Parathyroid adenoma (tissue), 2 donors: Measurements from ENCODE around the gene ZFR2.

ENCODE experiments used
- H2AFZ ChIP-seq: fragments of 300-600 bp; sonication (generic); one replicate; pipeline ENCODE4 v1.7.0; 2017; ENCODE audit warnings: antibody characterized with exemption, mild to moderate bottlenecking
- H3K27ac ChIP-seq: fragments of 300-600 bp; sonication (generic); one replicate; pipeline ENCODE4 v1.7.0; 2017
- H3K27me3 ChIP-seq: fragments of 300-600 bp; sonication (generic); one replicate; pipeline ENCODE4 v1.7.0; 2017; ENCODE audit warnings: low read length; ENCODE audit not compliant: control insufficient read depth, insufficient read depth
- H3K36me3 ChIP-seq: fragments of 300-600 bp; sonication (generic); one replicate; pipeline ENCODE4 v1.7.0; 2017; ENCODE audit warnings: low read length; ENCODE audit not compliant: control insufficient read depth, insufficient read depth
- H3K4me1 ChIP-seq: fragments of 300-600 bp; sonication (generic); one replicate; pipeline ENCODE4 v1.7.0; 2017; ENCODE audit warnings: control low read depth
- H3K4me2 ChIP-seq: fragments of 300-600 bp; sonication (generic); one replicate; pipeline ENCODE4 v1.7.0; 2017; ENCODE audit warnings: low read length
- H3K4me3 ChIP-seq: fragments of 300-600 bp; sonication (generic); one replicate; pipeline ENCODE4 v1.7.0; 2017; ENCODE audit warnings: low read depth, low read length
- H3K79me2 ChIP-seq: fragments of 300-600 bp; sonication (generic); one replicate; pipeline ENCODE4 v1.7.0; 2017; ENCODE audit warnings: control low read depth
- H3K9ac ChIP-seq: fragments of 300-600 bp; sonication (generic); one replicate; pipeline ENCODE4 v1.7.0; 2017; ENCODE audit warnings: mild to moderate bottlenecking
- H3K9me3 ChIP-seq: fragments of 300-600 bp; sonication (generic); one replicate; pipeline ENCODE4 v1.7.0; 2017; ENCODE audit warnings: low read length; ENCODE audit not compliant: control insufficient read depth
- TF ChIP-seq, protein P1 (sequence below): fragments of 300-600 bp; sonication (generic); IDR thresholded peaks from one replicate; pipeline ENCODE4 v1.7.0; 2017; ENCODE audit warnings: antibody characterized with exemption, mild to moderate bottlenecking
- donor health status: primary hyperparathyroidism.

Gene ZFR2

DNA sequence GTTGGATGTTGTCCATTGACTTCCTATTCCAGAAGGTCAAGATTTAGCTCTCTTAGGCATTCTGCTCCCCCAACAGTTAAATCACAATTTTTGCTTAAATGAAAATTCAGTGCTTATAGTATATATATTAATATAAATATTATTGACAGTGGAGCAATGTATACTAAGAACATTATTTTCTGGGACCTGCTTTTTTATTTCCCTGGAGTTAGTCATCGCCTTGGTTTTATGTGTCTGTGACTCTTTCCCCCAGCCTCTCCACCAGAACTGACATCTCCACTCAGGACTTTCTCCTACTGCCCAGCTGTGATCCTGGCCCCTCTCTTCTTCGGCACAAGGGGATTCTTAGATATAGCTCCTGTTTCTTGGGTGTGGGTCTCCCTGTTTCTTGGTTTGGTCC, 72.5 kb downstream of the ZFR2 start:
- no peak overlapping the region for H3K4me3 ChIP-seq
- no peaks in the 10 kb centered on the region for H3K79me2 ChIP-seq
- no peak overlapping the region for H3K4me2 ChIP-seq
- TF ChIP-seq, protein P1, sequence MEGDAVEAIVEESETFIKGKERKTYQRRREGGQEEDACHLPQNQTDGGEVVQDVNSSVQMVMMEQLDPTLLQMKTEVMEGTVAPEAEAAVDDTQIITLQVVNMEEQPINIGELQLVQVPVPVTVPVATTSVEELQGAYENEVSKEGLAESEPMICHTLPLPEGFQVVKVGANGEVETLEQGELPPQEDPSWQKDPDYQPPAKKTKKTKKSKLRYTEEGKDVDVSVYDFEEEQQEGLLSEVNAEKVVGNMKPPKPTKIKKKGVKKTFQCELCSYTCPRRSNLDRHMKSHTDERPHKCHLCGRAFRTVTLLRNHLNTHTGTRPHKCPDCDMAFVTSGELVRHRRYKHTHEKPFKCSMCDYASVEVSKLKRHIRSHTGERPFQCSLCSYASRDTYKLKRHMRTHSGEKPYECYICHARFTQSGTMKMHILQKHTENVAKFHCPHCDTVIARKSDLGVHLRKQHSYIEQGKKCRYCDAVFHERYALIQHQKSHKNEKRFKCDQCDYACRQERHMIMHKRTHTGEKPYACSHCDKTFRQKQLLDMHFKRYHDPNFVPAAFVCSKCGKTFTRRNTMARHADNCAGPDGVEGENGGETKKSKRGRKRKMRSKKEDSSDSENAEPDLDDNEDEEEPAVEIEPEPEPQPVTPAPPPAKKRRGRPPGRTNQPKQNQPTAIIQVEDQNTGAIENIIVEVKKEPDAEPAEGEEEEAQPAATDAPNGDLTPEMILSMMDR = no peak
- H3K36me3 ChIP-seq = no peaks in the 10 kb centered on the region
- H3K27me3 ChIP-seq = no peaks in the 10 kb centered on the region
- H3K9me3 ChIP-seq = no peaks in the 10 kb centered on the region
- H3K27ac ChIP-seq = no peak overlapping the region
- H3K9ac ChIP-seq = no peak overlapping the region
- H3K4me1 ChIP-seq = no peaks in the 10 kb centered on the region
- no peak overlapping the region for H2AFZ ChIP-seq

DNA sequence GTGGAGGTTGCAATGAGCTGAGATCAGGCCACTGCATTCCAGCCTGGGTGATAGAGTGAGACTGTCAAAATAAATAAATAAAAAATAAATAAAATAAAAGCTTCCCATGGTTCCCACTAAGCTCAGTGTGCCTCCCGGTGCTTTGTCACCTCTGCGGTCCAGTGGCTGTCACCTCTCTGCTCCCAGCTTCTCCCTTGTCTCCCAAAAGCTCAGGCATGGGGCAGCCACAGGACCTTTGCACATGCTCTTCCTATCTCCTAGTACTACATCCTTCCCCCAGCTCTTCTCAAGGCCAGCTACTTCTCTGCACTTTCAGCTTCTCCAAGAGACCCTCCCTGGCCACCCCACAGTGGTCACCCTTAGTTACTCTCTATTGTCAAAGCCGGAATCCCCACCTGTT, 75.0 kb downstream of the ZFR2 start:
- TF ChIP-seq, protein P1 = no peak
- Histone ChIP-seq H3K4me1 (no peaks in the 10 kb centered on the region), H3K79me2 (no peaks in the 10 kb centered on the region), H3K27me3 (no peaks in the 10 kb centered on the region), H3K36me3 (no peaks in the 10 kb centered on the region), H3K4me3 (no peak overlapping the region), H3K9me3 (no peaks in the 10 kb centered on the region), H3K4me2 (no peak overlapping the region), H3K27ac (no peak overlapping the region), H2AFZ (no peak overlapping the region), H3K9ac (no peak overlapping the region)

DNA sequence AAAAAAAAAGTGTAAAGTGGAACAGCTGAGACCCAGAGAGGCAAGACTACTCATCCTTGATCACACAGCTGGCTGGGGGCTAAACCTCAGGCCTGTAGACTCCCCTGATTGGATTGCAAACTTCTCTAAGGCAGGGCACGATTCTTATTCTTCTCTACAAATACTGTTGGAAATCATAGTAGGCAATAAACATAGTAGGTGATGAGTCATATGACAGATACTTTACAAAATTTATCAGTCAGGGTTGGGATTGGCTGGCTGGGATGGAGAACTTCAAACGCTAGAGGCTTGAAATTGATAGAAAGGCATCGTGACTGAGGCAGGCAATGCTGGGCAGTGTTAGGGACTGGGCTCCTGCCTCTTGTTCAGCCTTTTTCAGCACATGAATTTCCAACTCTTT, 76.7 kb downstream of the ZFR2 start:
- no peaks in the 10 kb centered on the region for H3K79me2 ChIP-seq
- H2AFZ ChIP-seq = no peak overlapping the region
- H3K27ac ChIP-seq = no peak overlapping the region
- no peak overlapping the region for H3K9ac ChIP-seq
- no peaks in the 10 kb centered on the region for H3K9me3 ChIP-seq
- no peaks in the 10 kb centered on the region for H3K4me1 ChIP-seq
- H3K27me3 ChIP-seq = no peaks in the 10 kb centered on the region
- no peaks in the 10 kb centered on the region for H3K36me3 ChIP-seq
- H3K4me2 ChIP-seq = no peak overlapping the region
- H3K4me3 ChIP-seq = no peak overlapping the region
- TF ChIP-seq, protein P1 = no peak

DNA sequence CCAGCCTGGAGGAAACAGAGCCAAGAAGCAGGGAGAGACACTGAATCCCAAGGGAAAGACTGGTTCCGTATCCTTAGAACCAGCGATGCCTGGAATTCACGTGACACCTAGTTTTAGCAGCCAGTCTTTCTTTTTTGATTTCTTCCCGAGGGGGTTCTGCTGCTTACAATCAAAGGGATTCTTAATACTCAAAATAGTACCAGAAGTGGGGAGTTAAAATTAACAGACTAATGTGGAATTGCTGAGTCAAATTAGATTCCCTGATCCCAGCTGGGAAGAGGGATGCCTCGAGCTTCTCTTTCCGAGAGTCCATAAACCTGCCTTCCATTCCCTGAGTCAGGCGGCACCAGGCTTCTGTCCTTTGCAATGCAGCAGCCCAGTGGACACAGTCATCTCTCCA, 77.9 kb downstream of the ZFR2 start:
- H3K4me3 ChIP-seq = no peak overlapping the region
- no peak overlapping the region for H2AFZ ChIP-seq
- H3K27ac ChIP-seq = no peak overlapping the region
- H3K9ac ChIP-seq = no peak overlapping the region
- no peaks in the 10 kb centered on the region for H3K4me1 ChIP-seq
- H3K4me2 ChIP-seq = no peak overlapping the region
- TF ChIP-seq, protein P1 = no peak
- H3K27me3 ChIP-seq = no peaks in the 10 kb centered on the region
- H3K36me3 ChIP-seq = no peaks in the 10 kb centered on the region
- no peaks in the 10 kb centered on the region for H3K79me2 ChIP-seq
- no peaks in the 10 kb centered on the region for H3K9me3 ChIP-seq

DNA sequence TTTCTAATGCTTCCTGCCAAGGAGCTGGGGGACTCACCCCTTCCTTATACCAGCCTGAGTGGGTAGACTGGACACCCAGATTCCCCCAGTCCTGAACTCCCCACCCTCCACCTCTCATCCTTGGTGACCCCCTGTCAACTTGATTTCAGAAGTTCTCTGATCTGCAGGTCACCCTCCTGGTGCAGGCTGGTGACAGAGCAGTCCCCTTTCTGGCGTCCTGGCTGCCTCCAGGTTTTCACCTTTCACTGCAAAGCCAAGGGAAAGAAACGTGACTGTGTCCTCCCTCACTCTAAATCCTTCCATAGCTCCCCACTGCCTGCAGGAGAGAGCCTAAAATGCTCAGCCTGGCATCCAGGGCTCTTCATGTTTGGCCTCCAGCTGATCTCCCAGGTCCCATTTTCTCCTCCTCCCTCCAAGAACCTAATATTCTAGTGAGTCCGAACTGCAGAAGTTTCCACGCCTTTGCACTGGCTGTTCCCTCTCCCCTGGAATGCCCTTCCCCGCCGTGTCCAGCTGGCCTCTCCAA, 78.6 kb downstream of the ZFR2 start:
- Histone ChIP-seq H3K27ac (no peak overlapping the region), H3K4me2 (no peak overlapping the region), H3K4me3 (no peak overlapping the region), H2AFZ (no peak overlapping the region), H3K9me3 (no peaks in the 10 kb centered on the region), H3K27me3 (no peaks in the 10 kb centered on the region), H3K9ac (no peak overlapping the region), H3K36me3 (no peaks in the 10 kb centered on the region), H3K4me1 (no peaks in the 10 kb centered on the region), H3K79me2 (no peaks in the 10 kb centered on the region)
- TF ChIP-seq, protein P1 = no peak
